ENCODE results near the gene IGSF3. TPM values are rescaled to one million over a fixed set of nuclear protein-coding genes. Genes with fewer than 3 reads are reported as not detected.
"Not testable (repeated sequence)": the region's sequence is repeated elsewhere in the genome, so short reads cannot be mapped to it uniquely, and the experiment has no call there.

IGSF3 gene
- total RNA-seq, 1 experiment from 2014 or later = 24.9 TPM

DNA sequence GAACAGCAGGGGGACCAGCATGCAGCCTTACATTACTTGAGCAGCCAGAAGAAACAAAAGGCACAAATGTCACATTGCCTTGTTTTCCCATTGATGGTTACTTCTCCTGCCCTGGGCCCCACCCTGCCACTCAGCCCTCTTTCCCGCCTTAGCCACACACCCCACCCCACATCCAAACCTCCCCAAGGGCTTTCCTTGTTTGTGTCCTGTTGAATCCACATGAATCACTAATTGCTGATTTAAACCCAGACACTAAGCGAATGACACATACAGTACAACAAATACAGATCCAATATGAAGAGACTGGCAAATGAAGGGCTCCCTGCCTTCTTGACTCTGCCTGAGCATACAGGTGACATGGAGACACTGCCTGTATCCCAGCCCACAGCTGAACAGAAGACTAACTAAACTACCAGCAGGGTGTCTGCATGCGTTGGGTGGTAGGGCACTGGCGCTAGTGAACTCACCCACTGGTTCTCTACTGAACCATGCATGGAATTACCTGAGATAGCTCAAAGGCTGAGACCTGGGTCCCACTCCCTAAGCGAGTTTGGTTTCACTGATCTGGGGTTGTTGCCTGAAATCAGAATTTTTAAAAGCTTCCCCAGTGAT lies 3.1 kb downstream of the IGSF3 start:
- DNase-seq (ENCODE audit: low read depth) = no peak

DNA sequence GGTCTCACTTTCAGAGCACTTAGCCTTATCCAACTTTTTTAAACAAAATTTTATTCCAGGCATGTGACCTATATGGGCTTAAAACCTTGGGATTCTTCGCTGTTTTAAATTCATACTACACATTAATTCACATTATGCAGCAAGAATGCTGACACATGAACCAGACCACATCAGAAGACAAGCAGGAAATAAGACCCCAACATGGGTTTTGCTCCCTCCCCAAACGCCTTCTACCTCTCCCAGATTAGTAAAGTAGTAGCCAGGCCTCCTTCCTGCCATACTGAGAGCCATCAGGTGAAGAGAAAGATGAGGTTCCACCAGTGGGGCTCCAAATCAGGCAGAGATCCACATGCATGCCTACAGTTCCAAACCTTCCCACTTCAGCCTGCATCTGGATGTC lies 3.7 kb downstream of the IGSF3 start:
- DNase-seq (ENCODE audit: low read depth) = no peak

DNA sequence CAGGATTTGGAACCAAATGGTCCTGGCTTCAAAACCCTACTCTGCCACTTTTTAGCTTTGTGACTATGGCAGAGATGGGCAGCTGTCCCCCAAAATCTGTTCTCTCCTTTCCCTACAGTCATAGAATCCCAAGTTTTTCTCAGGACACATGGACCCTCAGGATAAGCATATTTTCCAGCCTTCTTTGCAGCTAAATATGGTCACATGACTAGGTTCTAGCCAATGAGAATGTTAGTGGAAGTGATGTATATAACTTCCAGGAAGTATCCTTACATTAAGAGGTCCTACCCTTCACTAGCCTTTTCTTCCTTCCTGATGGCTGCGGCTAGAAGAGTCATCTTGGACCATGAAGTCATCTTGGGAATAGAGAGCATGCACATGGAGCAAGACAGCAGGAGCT lies 5.9 kb downstream of the IGSF3 start:
- DNase-seq (ENCODE audit: low read depth) = no peak

DNA sequence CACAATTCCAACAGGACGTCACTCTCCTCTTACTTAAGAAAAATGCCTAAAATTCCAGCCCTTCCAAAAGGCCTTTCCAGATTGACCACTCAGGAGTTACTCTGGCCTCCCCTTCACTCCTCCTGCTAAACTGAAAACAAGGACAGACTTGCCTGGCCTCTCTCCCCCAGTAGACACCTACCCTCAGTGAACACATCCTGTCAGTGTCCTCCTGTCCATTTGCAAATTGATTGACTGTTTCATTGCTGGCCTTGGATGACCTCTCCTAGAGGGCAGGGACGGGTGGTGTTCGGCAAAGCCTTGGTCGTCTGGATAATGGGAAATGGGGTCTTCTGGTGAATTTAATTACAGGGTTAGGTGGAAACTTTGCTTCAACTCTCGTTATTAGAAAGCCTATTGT lies 8.9 kb downstream of the IGSF3 start:
- not testable (repeated sequence) for DNase-seq (ENCODE audit: low read depth)

DNA sequence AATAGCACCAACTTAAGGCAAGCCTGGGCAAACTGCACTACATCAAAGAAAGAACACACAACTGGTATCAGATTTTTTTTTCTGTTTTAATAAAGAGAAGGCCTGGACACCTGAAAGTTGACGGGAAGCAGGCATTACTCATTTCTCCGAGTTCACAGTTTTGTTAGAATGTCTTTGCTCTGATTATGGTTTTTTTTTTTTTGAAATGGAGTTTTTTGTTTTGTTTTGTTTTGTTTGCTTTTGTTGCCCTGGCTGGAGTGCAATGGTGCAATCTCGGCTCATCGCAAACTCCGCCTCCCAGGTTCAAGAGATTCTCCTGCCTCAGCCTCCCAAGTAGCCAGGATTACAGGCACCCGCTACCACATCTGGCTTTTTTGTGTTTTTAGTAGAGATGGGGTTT lies 9.7 kb downstream of the IGSF3 start:
- DNase-seq (ENCODE audit: low read depth) = not testable (repeated sequence)

DNA sequence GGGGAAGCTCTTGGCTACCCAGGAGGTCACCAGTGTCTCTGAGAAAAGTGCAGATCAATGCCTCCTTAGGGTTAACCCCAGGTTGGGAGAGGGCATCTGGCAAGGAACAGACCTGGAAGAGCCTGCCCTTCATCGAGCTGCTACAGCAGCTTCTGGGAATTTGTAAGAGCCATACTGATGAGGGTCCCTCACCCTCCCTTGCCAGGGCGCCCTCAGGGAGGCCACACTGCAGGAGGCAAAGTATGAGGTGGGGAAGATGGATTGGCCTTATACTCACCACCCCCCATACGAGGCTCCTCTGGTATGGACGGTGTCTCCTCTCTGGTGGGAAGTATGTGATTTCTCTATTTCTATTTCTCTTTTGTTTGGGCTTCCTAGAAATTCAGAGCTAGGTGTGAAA lies 13.2 kb downstream of the IGSF3 start:
- DNase-seq (ENCODE audit: low read depth) = no peak

DNA sequence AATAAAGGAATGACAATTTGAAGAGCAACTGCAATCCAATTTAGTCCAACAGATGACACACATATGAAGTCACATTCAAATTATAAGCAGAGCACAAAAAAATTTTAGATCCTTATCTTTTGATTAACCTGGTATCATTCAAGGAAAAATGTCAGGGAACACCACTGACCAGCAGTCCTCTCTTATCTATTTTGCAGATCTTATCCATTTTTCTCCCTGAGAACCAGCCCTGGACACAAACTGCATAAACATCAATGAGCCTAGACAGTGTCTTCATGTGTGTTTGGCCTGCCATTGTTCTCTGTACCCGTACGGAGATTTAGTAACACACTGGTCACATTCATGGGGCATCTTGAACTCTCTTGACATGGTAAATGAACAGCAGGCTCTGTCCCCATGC lies 14.9 kb downstream of the IGSF3 start:
- not testable (repeated sequence) for DNase-seq (ENCODE audit: low read depth)

DNA sequence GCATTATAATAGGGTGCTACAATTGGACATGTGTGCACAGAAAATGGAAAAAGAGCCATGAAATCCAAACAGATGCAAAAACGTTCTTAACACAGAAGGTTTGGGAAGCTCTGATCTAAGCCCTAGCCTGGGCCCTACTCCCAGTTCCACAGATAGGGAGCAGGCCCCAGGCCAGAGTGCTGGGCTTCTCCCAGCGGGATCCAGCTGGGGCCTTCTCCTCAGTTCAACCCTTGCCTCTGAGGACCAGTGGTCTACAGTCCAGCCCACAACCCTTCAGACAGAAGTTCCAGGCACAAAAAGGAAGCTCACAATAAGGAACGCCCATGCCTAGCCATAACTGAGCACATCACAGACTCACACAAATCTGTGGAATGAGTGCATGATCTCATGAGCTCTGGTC lies 16.8 kb downstream of the IGSF3 start:
- DNase-seq (ENCODE audit: low read depth) = peak; percentile 29

DNA sequence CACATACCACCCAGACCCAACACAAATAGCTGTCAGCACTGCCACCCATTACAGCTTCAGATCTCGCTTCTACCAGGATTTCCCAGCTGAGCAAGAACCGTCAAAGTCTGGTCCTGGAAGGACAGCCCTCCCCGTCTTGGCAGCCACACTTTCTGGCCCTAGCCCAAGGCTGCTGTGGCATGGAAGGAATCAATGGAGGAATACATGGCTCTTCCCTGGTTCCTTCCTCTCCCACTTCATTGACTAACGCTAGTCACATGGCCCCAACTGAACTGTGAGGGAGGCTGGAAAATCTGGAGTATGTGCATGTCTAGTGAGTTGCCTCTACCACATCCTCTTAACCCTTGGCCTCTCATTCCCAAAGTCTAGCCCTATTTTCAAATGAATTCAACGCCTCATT lies 18.5 kb downstream of the IGSF3 start:
- peak; percentile 76 for DNase-seq (ENCODE audit: low read depth)

DNA sequence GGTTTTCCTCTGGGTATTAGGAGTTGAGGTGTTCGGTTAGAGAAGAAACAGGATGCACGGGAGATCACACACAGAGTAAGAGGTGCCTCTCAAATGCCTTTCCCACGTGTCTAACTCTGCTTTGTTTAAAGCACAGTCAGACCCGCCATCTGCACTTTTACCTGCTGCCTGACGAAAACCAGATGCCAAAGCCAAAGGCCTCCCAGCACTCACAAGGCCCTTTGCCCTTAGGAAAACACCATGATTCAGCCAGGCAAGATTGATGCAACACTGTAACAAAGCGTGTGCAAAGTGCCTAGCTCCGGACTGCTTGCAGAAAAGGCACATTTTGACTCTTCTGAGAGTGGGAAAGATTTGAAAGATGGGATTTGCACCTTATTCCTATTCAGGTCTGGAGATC lies 19.2 kb downstream of the IGSF3 start:
- peak; percentile 43 for DNase-seq (ENCODE audit: low read depth)

DNA sequence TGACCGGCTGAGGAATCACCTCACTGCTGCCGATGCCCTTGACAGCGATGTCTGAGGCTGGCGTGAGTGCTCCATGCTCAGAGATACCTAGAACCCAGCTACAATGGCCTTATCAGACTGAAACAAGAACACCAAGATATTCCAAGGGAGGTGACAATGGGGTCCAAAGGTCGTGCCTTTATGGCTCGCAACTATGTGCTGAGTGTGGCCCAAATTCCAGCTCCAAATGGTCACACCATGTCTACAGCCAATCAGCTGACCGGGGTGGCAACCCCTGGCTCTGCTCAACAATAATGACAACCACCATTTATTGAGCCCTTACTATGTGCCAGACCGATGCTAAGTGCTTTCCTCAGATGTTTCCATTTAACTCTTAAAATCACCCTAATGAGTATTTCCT lies 20.3 kb downstream of the IGSF3 start:
- DNase-seq (ENCODE audit: low read depth) = not testable (repeated sequence)

DNA sequence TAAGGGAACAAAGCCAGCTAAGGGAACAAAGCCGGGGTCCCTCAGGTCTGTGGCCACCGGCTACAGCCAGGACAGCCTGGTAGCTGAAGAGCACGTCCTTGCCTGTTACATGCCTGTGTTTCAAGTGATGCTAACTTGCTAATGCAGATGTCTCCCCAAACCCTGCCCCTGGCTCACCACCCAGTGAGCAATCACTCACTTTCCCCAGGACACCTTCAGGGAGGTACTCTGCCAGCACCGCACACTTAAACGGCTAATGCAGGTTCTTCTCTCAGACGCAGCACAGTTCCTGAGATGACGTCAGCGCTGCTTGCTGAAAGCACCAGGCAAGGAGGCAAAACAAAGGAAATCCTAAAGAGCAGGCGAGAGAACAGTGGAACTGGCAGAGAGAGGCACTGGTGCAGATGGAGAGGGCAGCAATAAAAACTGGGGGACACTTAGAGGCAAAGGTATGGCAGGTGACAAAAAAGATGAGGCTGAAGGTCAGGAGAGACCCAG lies 20.8 kb downstream of the IGSF3 start:
- DNase-seq (ENCODE audit: low read depth) = peak; percentile 70

DNA sequence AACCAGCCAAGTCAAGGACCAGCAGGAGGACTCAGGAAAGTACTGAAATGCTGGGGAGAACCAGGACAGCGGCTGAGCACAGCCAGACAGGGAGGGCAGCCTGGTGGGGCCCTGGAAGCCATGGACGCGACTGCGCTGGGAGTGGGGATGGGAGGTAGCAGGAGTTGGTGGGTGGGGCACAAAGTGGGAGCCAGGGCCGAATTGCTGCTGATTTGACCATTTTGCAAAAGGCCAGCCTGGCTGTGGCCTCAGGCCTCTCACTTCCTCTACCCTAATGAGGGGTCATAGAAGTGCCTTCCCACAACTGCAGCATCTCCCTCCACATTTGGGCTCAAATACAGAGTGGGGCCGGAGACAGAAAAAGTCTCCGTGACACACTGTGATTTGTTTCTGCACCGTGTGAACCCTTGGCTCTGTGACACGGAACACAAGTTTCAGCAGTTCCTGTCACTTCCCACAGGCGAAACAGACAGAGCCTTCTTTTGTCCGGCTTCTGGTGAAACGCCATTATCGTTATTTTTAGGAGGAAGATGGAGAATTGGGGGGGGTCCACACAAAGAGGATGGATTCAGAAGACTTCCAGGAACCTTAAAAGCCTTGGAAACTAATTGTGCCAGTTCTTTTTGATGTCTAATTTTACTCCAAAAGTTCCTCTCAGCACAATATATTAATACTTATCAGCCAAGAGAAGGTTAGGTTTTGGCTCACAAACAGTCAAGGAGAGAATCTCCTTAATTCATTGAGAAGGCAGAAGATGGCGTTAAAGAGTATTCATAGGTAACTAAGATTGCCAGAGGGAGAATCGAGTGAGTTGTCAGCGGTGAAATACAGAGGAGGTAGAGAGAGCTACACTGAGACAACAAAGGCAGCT lies 21.5 kb downstream of the IGSF3 start:
- peak; percentile 45 for DNase-seq (ENCODE audit: low read depth)

DNA sequence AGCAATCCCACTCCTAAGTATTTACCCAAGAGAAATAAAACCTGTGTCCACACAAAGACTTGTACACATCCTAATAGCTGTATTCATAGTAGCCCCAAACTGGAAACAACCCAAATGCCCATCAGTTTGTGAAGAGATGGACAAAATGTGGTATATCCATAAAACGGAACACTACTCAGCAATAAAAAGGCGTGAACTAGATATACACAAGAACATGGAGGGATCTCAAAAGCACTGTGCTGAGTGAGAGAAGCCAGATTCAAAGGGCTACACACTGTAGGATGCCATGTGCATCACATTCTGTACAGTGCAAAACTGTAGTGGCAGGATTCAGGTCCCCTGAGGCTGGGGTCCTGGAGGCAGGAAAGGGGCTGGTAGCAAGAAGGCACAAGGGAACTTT lies 22.5 kb downstream of the IGSF3 start:
- DNase-seq (ENCODE audit: low read depth) = not testable (repeated sequence)

DNA sequence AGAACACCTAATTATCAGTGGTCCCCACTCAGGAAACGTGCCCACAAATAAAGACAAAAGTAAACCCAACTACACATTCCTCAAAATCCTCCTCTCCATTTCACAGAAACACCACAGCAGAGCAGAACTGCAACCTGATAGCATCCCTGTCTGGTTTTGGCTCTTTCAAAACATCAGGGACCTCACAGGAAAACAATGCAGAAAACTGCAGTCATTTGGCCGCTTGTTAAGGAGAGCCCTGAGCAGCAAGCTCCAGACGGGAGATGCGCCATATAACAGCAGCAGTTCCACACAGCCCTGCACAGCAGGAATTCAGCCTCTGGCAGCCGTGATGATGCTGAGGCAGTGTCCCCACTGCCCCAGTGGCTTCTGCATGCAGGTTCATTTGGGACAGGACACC lies 23.4 kb downstream of the IGSF3 start:
- DNase-seq (ENCODE audit: low read depth) = peak; percentile 47

DNA sequence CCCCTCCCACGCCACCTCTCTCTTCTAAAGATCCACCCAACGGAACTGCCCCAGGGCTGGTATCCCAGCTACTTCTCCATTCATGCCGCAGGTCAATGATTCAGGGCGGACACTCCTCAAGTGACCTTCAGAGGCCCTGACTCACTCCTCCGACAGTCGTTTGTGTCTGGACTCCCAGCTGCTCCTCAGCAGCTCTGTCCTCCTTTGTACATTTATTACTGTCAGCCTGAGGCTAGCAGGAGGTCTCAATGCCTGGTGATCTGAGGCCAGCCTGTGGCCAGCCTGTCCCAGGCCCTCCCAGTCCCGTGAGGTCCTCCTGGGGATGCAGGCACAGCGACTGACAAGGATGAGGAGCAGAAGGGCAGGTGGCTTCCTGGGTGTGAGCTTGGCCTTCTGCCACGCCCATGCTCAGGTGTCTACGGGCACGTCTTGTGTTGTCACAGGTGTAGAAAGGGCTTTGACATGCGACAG lies 24.2 kb downstream of the IGSF3 start:
- peak; percentile 93 for DNase-seq (ENCODE audit: low read depth)

DNA sequence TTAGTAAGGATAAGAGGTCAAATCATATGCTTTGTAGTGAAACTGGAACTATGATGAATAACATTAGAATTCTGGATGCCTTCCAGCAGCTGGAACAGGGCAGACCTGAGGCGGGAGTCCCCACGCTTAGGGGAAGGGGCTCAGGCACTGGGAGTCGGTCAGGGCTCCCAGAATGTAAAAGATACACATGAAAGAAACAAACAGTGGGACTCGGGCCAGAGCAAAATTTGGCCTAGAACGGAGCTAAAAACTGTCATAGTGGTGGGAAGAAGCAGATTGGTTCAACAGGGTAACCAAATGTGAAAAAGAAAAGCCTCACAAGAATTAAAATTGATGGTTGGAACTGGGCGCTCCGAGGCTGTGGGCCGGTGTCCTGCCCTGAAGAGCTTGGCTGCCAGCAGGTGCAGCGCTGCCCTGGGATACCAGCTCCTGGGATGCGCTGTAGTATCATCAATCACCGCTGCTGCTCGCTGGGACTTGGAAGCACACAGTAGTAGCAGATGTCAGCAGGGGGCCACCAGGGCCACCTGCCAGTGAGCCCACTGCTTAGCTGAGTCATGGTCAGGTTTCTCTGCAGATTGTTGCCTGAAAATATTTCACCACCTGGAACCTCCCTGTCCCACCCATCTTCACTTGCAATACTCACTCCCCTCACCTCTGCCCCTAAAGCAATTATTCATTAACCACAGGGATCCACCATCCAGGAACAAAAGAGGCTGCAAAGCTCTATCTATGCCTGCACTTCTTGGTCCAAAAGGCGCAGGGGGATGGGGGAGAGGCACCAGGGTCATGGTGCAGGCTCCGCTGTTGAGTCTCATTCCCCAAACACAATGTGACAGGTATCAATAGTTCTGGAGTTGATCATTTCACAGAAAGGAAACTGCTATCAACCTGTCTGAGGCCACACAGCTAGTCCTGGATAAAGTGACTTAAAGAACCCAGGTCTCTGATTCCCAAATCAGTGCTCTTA lies 24.9 kb downstream of the IGSF3 start:
- DNase-seq (ENCODE audit: low read depth) = peak; percentile 25

DNA sequence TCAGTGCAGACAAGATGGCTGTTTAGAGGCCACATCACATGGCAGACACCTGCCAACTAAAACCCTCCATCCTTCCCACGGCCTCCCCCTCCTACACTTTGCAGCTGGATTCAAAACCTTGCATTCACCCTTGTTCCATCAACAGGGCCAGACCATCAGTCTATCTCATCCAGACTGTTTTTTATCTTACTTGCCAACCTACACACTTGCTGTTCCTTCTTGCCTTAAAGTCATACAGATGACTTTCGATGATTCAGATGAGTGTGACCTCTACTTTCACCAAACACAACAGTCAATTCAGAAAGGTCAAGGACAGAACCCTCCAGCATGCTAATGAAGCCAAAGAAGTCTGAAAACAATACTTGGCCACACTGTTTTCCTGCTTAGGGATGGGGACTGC lies 29.9 kb downstream of the IGSF3 start:
- DNase-seq (ENCODE audit: low read depth) = peak; percentile 12

DNA sequence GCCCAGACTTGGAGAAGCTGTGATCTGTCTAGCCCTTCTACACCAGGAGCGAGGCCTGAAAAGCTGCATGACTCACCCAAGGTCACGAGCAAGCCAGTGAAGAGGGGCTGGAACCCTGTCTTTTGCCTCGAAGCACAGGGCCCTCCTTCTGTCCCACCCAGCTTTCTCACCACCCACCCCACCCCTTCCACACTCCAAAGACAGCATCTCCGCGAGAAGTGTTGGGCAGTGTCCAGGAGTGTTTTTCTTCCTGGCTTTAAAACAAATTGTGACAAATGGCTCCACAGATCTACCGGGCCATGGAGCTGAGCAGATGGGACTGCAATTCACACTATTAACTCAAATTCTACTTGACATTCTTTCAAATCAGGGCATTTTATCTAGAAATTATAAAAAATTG lies 30.9 kb downstream of the IGSF3 start:
- not testable (repeated sequence) for DNase-seq (ENCODE audit: low read depth)

DNA sequence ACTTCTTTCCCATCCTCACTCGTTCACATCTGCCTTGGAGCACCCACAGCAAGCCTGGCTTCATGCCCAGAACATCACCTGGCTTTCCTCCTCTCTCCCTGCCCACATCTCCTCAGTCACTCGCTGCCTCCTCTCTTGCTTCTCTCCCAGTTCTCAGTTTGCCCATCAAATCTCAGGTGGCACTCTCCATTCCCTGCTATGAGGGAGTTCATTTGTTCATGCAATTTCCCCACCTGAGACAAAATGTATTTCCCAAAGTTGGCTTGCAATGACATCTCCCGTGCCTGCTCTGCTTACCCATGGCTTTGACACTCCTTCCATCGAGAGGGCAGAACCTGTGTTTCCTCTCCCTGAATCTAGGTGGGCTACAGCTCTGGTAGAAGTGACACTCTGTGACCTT lies 33.1 kb downstream of the IGSF3 start:
- DNase-seq (ENCODE audit: low read depth) = not testable (repeated sequence)

DNA sequence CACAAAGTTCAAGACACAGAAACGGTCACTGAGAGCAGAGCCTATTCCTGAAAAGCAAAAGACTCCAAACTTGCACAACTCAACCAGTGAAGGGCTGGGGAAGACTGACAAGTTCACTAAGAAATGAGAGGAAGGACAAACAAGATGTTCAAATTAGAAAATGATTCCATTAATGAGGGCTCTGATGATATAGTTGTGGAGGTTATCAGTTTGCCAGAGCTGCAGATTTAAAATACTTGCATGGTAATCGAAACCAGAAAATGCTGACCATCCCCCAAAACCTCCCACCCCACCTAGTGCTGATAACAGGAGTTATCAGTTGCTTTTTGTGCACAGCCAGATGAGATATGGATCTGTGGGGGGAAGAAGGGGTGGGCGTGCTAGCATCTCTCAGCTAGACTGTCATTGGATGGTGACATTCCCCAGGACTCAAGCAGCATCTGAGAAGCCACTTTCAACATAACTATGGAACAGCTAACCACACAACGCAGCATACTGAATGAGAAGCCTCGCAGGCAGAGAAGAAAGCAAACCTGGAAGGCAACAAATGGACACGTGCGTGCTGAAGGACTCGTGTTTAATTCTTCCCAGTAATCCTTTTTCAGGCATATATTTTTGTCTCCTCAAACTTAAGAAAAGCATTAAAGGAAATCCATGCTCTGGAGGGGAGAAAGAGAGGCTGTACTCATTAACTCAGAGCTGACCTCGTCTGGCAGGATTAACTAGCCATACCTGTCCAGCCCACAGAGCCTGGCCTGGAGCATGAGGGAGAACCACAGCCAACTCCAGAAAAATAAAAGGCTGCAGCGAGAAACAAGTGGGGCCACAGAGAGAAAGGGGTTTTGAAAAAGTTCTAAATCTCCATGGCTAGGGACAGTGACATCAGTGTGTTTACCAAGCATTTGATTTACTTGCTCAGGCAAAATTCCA lies 35.3 kb downstream of the IGSF3 start:
- DNase-seq (ENCODE audit: low read depth) = not testable (repeated sequence)
